ENCODE results near the gene TRIM7.

TRIM7 gene

DNA sequence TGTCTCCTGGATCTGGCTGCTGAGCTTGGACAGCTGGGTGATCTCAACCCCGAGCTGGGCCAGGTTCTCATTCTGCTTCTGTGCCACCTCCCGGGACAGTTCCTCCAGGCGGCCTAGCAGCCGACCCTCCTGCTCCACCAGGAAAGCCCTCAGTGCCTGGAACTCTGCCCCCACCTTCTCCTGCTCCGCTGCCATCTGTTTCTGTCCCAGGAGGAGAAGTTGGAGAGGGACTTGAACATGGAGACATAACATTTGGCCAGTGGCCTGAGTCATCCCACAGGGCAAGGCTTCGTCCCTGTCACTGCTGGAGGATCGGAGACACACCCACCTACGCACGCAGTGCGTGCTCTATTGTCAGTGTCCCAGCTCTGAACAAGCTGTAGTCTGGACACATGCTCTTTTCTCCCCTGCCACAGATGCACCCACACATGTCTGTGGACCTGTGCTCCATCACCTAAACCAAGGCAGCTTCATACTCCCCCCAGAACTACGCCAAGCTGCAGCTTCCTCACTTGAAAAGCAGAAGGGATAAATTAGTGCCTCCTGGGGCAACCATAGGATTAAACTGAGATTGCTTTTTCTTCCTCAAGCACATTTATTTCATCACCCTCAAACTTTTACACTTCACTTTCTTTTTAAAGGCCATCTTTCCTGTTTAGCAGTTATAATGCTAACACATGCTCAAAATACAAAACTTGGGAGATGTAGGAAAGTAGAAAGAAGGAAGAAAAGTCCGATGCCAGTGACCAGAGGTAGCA, 4.9 kb downstream of the TRIM7 start:
- DNase-seq (ENCODE audit: low read depth, low spot score) = no peak
- Histone ChIP-seq H3K9me3 (ENCODE audit: control insufficient read depth, insufficient read depth, low read length) (no peaks in the 10 kb centered on the region), H3K27me3 (ENCODE audit: control insufficient read depth, insufficient read depth, low read length) (peaks cover 23% of the 10 kb centered on the region), H3K36me3 (ENCODE audit: control insufficient read depth, insufficient read depth, low read length) (no peaks in the 10 kb centered on the region), H3K4me3 (ENCODE audit: low read length) (no peak overlapping the region), H3K4me1 (ENCODE audit: control insufficient read depth, insufficient read depth, low read length) (peaks cover 4% of the 10 kb centered on the region; the same call in 1 of the 2 replicates), H3K27ac (ENCODE audit: low read length) (no peak overlapping the region)
- WGBS (ENCODE audit: insufficient coverage, insufficient read length) = no CpG with 5 or more reads among the region's 12 CpGs

DNA sequence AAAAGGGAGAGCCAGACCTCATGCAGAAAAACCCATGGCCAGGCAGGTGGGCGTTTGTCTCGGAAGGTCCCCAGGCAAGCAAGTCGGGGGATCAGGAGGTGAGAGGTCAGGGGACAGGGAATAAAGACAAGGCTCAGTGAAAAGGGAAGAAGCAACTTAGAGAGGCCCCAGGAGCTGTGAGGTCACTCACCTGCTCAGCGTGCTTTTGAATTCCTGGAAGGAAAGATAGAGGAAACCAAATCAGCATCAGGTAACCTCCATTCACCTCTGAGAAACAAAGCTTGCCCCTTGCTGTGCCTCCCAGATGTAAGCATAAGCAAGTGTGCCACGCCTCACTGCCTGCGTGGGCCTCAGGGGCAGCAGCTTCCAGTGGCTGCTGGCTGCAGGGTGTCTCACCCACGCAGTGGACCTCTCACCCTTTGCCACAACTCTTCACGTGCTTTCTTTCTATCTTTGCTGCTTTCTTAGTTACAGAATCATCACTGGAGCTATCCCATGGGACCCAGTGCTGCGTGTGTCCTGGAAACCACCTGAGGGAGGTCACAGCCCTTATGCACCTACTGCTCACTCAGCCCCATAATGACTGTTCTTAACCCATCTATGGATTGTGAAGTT, 6.0 kb downstream of the TRIM7 start:
- Histone ChIP-seq H3K27me3 (ENCODE audit: control insufficient read depth, insufficient read depth, low read length) (peaks cover 13% of the 10 kb centered on the region), H3K27ac (ENCODE audit: low read length) (no peak overlapping the region), H3K4me3 (ENCODE audit: low read length) (no peak overlapping the region), H3K4me1 (ENCODE audit: control insufficient read depth, insufficient read depth, low read length) (peaks cover 4% of the 10 kb centered on the region; the same call in 1 of the 2 replicates), H3K36me3 (ENCODE audit: control insufficient read depth, insufficient read depth, low read length) (no peaks in the 10 kb centered on the region), H3K9me3 (ENCODE audit: control insufficient read depth, insufficient read depth, low read length) (no peaks in the 10 kb centered on the region)
- WGBS (ENCODE audit: insufficient coverage, insufficient read length) = no CpG with 5 or more reads among the region's 9 CpGs
- DNase-seq (ENCODE audit: low read depth, low spot score) = no peak

DNA sequence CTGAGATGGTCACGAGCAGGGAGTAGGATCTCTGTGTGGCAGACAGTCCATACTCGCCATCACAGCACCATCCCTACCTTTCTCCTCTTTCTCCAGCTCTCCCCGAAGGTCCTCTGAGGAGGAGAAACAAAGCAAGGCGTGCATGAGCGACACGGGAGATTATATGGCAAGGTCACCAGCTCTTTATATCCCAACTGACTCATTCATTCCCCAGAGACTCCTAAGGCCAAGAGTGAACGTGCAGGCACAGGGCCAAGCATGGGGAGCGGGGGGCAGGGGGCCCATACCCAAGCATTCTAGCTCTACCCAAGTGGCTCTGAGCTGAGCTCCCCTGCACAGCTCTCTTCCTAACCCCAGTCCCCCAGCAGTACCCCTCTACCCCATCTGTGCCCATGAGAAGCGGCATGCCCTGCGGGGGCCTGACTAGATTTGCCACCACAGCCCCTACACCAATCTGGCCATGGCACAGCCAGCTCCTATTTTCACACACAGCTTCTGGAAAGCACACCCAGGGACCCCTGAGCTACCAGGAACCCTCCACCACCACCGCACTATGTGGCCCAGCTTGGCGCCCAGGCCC, 6.8 kb downstream of the TRIM7 start:
- WGBS (ENCODE audit: insufficient coverage, insufficient read length) = no CpG with 5 or more reads among the region's 12 CpGs
- H3K9me3 ChIP-seq (ENCODE audit: control insufficient read depth, insufficient read depth, low read length) = no peaks in the 10 kb centered on the region
- no peak overlapping the region for H3K27ac ChIP-seq (ENCODE audit: low read length)
- H3K27me3 ChIP-seq (ENCODE audit: control insufficient read depth, insufficient read depth, low read length) = peaks cover 5% of the 10 kb centered on the region; the same call in 1 of the 2 replicates
- H3K4me3 ChIP-seq (ENCODE audit: low read length) = no peak overlapping the region
- no peaks in the 10 kb centered on the region for H3K36me3 ChIP-seq (ENCODE audit: control insufficient read depth, insufficient read depth, low read length)
- peaks cover 4% of the 10 kb centered on the region; the same call in 1 of the 2 replicates for H3K4me1 ChIP-seq (ENCODE audit: control insufficient read depth, insufficient read depth, low read length)
- no peak for DNase-seq (ENCODE audit: low read depth, low spot score)

DNA sequence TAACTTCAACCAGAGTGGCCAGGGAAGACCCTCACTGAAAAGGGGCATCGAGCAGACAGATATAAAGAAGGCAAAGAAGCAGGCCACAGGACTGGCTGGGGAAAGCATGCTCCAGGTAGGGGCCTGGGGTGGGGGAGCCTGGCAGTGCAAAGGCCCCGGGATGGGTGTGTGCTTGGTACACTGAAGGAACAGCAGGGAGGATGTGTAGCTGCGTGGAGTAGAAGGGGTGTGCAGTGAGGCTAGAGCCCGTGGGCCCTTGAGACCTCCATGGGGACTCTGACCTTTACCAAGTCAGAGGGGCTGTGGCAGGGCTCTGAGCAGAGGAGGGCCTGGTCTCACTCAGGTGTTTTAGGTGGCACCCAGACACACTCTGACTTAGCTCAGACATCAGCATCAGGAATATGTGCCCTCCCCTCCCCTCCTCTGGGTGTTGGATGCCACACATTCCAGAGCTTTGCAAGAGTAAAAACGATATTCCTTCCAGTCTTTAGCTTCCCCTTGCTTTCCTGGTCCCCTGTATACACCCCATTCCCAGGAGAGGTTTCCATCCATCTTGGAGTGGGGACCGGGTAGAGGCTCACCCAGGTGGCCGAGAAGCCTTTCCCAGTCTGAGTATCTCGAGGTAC, 7.6 kb downstream of the TRIM7 start:
- DNase-seq (ENCODE audit: low read depth, low spot score) = no peak
- no peaks in the 10 kb centered on the region for H3K9me3 ChIP-seq (ENCODE audit: control insufficient read depth, insufficient read depth, low read length)
- H3K27me3 ChIP-seq (ENCODE audit: control insufficient read depth, insufficient read depth, low read length) = peaks cover 5% of the 10 kb centered on the region; the same call in 1 of the 2 replicates
- peaks cover 4% of the 10 kb centered on the region; the same call in 1 of the 2 replicates for H3K4me1 ChIP-seq (ENCODE audit: control insufficient read depth, insufficient read depth, low read length)
- H3K4me3 ChIP-seq (ENCODE audit: low read length) = no peak overlapping the region
- no peak overlapping the region for H3K27ac ChIP-seq (ENCODE audit: low read length)
- no peaks in the 10 kb centered on the region for H3K36me3 ChIP-seq (ENCODE audit: control insufficient read depth, insufficient read depth, low read length)
- no CpG with 5 or more reads among the region's 8 CpGs for WGBS (ENCODE audit: insufficient coverage, insufficient read length)

DNA sequence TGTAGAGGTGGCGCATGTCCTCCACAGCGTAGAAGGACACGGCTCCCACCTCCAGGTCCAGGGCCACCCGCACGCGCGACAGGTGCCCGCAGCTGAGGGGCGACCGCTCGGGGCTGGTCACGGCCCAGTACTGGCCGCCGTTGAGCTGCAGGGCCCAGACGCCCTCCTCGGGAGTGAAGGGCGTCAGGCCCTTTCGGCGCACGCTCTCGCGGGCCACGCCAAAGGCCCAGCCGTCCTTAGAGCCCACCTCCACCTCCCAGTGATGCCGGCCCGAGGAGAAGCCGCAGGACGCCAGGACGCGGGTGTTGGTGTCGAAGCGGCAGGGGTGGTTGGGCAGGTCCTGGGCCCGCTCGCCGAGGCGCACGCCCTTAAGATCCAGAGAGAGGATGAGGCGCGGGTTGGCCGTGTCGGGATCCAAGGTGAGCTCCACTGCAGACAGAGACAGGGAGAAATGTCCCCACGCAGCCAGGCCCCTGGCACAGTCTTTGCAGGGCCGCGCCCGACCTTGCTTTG, 9.7 kb downstream of the TRIM7 start:
- no peak for DNase-seq (ENCODE audit: low read depth, low spot score)
- no CpG with 5 or more reads among the region's 45 CpGs for WGBS (ENCODE audit: insufficient coverage, insufficient read length)
- peaks cover 6% of the 10 kb centered on the region; the same call in 1 of the 2 replicates for H3K4me1 ChIP-seq (ENCODE audit: control insufficient read depth, insufficient read depth, low read length)
- no peaks in the 10 kb centered on the region for H3K9me3 ChIP-seq (ENCODE audit: control insufficient read depth, insufficient read depth, low read length)
- no peak overlapping the region for H3K4me3 ChIP-seq (ENCODE audit: low read length)
- H3K36me3 ChIP-seq (ENCODE audit: control insufficient read depth, insufficient read depth, low read length) = no peaks in the 10 kb centered on the region
- H3K27ac ChIP-seq (ENCODE audit: low read length) = no peak overlapping the region
- peaks cover 12% of the 10 kb centered on the region for H3K27me3 ChIP-seq (ENCODE audit: control insufficient read depth, insufficient read depth, low read length)

DNA sequence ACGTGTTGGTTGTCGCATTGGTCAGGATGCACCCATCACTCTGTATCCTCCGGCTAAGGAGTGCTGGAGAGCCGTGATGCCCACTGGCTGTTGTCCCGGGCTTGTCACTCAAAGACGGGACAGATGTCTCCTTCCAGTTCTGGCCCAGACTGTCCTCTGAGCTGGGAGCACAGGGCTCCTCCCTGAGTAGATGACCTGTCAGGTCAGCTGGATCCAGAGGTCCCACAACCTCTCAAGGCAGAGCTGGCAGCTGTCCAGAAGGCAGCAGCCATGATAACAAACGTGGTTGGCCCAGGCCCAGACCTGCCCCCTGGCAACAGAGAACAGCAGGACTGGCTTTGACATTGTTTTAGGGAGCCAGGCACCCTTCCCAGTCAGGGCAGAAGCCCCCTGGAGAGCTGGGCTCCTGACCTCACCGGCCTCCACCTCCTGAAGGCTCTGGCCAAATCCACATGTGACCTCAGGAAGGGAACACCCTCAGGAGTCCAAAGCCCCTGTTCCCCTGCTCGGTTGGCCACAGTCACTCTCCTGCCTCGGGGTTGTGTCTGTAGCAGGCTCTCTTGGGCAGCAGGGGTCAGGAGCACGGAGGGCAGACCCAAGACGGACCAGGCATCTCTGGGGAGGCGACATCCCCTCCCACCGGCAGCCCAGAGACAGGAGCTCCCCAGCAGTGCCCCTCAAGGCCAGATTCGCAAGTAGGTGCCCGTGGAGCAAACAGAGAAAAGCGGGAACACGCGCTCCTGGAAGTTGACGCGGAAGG, 10.3 kb downstream of the TRIM7 start:
- no peak for DNase-seq (ENCODE audit: low read depth, low spot score)
- Histone ChIP-seq H3K4me3 (ENCODE audit: low read length) (no peak overlapping the region), H3K9me3 (ENCODE audit: control insufficient read depth, insufficient read depth, low read length) (no peaks in the 10 kb centered on the region), H3K27ac (ENCODE audit: low read length) (no peak overlapping the region), H3K27me3 (ENCODE audit: control insufficient read depth, insufficient read depth, low read length) (peaks cover 14% of the 10 kb centered on the region), H3K36me3 (ENCODE audit: control insufficient read depth, insufficient read depth, low read length) (no peaks in the 10 kb centered on the region), H3K4me1 (ENCODE audit: control insufficient read depth, insufficient read depth, low read length) (peaks cover 7% of the 10 kb centered on the region; the same call in 1 of the 2 replicates)
- no CpG with 5 or more reads among the region's 21 CpGs for WGBS (ENCODE audit: insufficient coverage, insufficient read length)

DNA sequence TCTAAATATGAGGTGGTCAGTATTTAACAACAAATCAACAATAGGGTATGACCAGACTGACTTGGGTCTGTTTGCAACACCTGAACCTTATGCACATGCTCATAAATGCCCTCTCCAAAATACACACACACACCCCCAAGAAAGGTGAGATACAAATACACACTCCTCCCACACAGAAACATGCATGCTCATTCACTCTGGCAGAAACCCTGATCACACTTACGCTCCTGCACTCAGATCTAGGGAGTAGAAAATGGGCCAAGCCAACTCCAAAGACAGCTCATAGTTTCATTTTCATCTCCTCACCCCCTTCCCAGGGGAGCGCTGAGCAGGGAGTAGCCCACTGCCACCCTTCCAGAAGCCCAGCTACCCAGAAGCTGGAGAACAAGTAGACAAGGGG, 11.3 kb downstream of the TRIM7 start:
- H3K9me3 ChIP-seq (ENCODE audit: control insufficient read depth, insufficient read depth, low read length) = no peaks in the 10 kb centered on the region
- WGBS (ENCODE audit: insufficient coverage, insufficient read length) = no CpG with 5 or more reads among the region's 2 CpGs
- no peak for DNase-seq (ENCODE audit: low read depth, low spot score)
- peaks cover 17% of the 10 kb centered on the region for H3K27me3 ChIP-seq (ENCODE audit: control insufficient read depth, insufficient read depth, low read length)
- H3K27ac ChIP-seq (ENCODE audit: low read length) = no peak overlapping the region
- no peaks in the 10 kb centered on the region for H3K36me3 ChIP-seq (ENCODE audit: control insufficient read depth, insufficient read depth, low read length)
- H3K4me1 ChIP-seq (ENCODE audit: control insufficient read depth, insufficient read depth, low read length) = peaks cover 4% of the 10 kb centered on the region; the same call in 1 of the 2 replicates
- no peak overlapping the region for H3K4me3 ChIP-seq (ENCODE audit: low read length)

DNA sequence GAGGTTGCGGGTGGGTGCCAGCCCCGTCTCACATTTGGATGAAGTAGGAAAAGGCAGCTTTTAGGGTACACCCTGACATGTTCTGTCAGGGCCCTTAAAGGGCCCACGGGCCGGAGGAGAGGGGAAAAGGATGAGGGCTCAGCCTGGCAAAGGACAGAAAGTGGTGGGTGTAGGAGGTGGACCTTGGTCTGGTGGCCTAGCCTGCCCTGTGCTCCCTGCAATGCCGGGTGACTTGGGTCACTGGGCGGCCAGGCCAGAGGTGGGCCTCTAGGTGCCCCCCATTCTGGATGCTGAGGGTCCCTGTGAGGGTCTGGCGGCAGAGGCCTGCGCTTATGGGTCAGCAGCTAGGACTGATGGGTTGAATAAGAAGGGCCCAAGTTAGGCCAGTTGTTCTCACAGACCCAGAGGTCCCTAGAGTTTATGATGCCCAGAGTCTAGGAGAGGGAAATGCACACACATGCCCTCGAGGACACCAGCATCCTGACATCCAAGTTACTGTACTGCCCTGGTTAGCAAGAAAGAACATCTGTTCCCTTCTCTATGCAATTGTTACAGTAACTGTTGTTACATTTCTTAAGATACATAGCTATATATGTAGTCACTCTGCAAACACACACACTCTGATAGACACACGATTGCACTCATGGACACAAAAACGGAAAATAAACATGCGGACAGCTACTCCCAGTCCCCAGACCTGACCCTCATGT, 12.5 kb downstream of the TRIM7 start:
- no peak for DNase-seq (ENCODE audit: low read depth, low spot score)
- Histone ChIP-seq H3K36me3 (ENCODE audit: control insufficient read depth, insufficient read depth, low read length) (no peaks in the 10 kb centered on the region), H3K4me1 (ENCODE audit: control insufficient read depth, insufficient read depth, low read length) (peaks cover 3% of the 10 kb centered on the region; the same call in 1 of the 2 replicates), H3K4me3 (ENCODE audit: low read length) (peak overlapping the region; percentile 78; the same call in 1 of the 2 replicates), H3K9me3 (ENCODE audit: control insufficient read depth, insufficient read depth, low read length) (no peaks in the 10 kb centered on the region), H3K27ac (ENCODE audit: low read length) (no peak overlapping the region), H3K27me3 (ENCODE audit: control insufficient read depth, insufficient read depth, low read length) (peaks cover 17% of the 10 kb centered on the region)
- WGBS (ENCODE audit: insufficient coverage, insufficient read length) = no CpG with 5 or more reads among the region's 12 CpGs

DNA sequence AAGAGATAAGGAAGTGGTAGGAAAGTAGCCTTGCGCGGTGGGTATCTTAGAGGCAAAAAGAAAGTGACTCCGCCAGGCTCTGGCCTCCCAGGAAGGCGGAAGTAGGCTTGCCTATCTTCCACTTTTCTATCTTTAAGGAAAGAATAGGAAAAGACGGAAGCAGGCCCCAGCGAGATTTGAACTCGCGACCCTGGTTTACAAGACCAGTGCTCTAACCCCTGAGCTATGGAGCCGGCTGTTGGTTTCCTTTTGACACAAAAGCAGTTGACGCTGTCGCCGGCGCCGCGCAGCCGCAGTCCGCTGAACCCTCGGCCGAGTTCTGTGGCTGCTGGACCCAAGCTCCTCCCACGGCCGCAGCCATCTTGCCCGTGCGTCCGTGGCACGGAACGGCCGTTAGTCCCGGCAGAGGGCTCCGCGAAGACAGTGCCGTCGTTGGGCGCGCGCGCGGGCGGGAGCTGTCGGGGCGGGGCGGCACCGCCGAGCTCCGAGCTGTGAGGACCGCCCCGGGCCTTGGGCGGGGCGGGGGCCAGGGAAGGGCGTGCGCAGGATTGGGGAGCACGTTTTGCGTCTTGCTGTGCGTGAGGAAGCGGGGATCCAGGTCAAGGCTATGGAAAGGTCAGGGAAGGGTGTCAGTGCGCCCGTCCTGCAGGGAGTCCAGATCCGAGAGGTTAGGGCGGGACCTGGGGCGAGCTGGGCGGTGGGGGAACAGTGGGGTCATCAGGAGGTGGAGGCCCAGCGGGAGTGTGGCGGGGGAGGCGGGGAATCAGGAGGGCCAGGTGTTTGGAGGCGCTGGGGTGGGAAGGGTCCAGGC, 13.3 kb downstream of the TRIM7 start:
- DNase-seq (ENCODE audit: low read depth, low spot score) = no peak
- Histone ChIP-seq H3K27ac (ENCODE audit: low read length) (no peak overlapping the region), H3K4me3 (ENCODE audit: low read length) (peak overlapping the region; percentile 78), H3K4me1 (ENCODE audit: control insufficient read depth, insufficient read depth, low read length) (peaks cover 3% of the 10 kb centered on the region; the same call in 1 of the 2 replicates), H3K9me3 (ENCODE audit: control insufficient read depth, insufficient read depth, low read length) (no peaks in the 10 kb centered on the region), H3K27me3 (ENCODE audit: control insufficient read depth, insufficient read depth, low read length) (peaks cover 17% of the 10 kb centered on the region), H3K36me3 (ENCODE audit: control insufficient read depth, insufficient read depth, low read length) (no peaks in the 10 kb centered on the region)
- no CpG with 5 or more reads among the region's 64 CpGs for WGBS (ENCODE audit: insufficient coverage, insufficient read length)

Measured in iPS DF 6.9 (cell line).